Osteoblast (primary cell): Measurements from ENCODE around the gene YY1. TPM values are rescaled to one million over a fixed set of nuclear protein-coding genes. Genes with fewer than 3 reads are reported as not detected.
A peak's percentile ranks its signal among the peaks of the same experiment; 100 is the strongest.

Source experiments
- DNase-seq: peaks from one replicate; pipeline ENCODE4 v3.0.0; 2011; ENCODE audit warnings: low spot score, mixed read lengths; ENCODE audit not compliant: insufficient read length; ENCODE audit errors: missing footprints
- H2AFZ ChIP-seq: 2 replicates; pipeline ENCODE4 v1.6.0; 2011; ENCODE audit warnings: mild to moderate bottlenecking, low read length
- H3K27ac ChIP-seq: 2 replicates; pipeline ENCODE4 v1.5.1; 2011; ENCODE audit warnings: mild to moderate bottlenecking, low read depth, low read length, moderate library complexity
- H3K27me3 ChIP-seq: 2 replicates; pipeline ENCODE4 v1.6.0; 2012; ENCODE audit warnings: mild to moderate bottlenecking, control low read depth, inconsistent platforms, low read length, moderate library complexity; ENCODE audit not compliant: insufficient read depth
- H3K36me3 ChIP-seq: 2 replicates; pipeline ENCODE4 v1.5.1; 2011; ENCODE audit warnings: mild to moderate bottlenecking, low read length, control low read depth, moderate library complexity; ENCODE audit not compliant: insufficient read depth
- H3K4me1 ChIP-seq: 2 replicates; pipeline ENCODE4 v1.5.1; 2011; ENCODE audit warnings: mild to moderate bottlenecking, low read length, control low read depth, moderate library complexity; ENCODE audit not compliant: insufficient read depth
- H3K4me2 ChIP-seq: 2 replicates; pipeline ENCODE4 v1.6.0; 2011; ENCODE audit warnings: mild to moderate bottlenecking, low read length; ENCODE audit not compliant: insufficient read depth
- H3K4me3 ChIP-seq: fragments of 200-600 bp; sonication (generic); 3 replicates; pipeline ENCODE4 v1.5.1; 2012; ENCODE audit warnings: mild to moderate bottlenecking, low read length, inconsistent platforms; ENCODE audit not compliant: insufficient read depth
- H3K79me2 ChIP-seq: 2 replicates; pipeline ENCODE4 v1.6.0; 2012; ENCODE audit warnings: mild to moderate bottlenecking, low read length, control low read depth, inconsistent platforms; ENCODE audit not compliant: insufficient read depth
- H3K9me3 ChIP-seq: 2 replicates; pipeline ENCODE4 v1.5.1; 2011; ENCODE audit warnings: low read depth, low read length, control low read depth
- H4K20me1 ChIP-seq: 2 replicates; pipeline ENCODE4 v1.6.0; 2012; ENCODE audit warnings: mild to moderate bottlenecking, low read length, control low read depth; ENCODE audit not compliant: insufficient read depth
- total RNA-seq: library from RNA; depleted of rRNA; stranded (reverse); fragments of >200 nt; gene quantifications from 2 replicates; pipeline ENCODE4 v1.2.3, GENCODE V29; 2012
- TF ChIP-seq, protein P1 (sequence below): IDR thresholded peaks from 2 replicates; pipeline ENCODE4 v1.5.1; 2011; ENCODE audit warnings: mild to moderate bottlenecking, low read depth, low read length, moderate library complexity; ENCODE audit errors: extremely low read depth

YY1 gene
- total RNA-seq, 1 donor, result 45.2 TPM

DNA sequence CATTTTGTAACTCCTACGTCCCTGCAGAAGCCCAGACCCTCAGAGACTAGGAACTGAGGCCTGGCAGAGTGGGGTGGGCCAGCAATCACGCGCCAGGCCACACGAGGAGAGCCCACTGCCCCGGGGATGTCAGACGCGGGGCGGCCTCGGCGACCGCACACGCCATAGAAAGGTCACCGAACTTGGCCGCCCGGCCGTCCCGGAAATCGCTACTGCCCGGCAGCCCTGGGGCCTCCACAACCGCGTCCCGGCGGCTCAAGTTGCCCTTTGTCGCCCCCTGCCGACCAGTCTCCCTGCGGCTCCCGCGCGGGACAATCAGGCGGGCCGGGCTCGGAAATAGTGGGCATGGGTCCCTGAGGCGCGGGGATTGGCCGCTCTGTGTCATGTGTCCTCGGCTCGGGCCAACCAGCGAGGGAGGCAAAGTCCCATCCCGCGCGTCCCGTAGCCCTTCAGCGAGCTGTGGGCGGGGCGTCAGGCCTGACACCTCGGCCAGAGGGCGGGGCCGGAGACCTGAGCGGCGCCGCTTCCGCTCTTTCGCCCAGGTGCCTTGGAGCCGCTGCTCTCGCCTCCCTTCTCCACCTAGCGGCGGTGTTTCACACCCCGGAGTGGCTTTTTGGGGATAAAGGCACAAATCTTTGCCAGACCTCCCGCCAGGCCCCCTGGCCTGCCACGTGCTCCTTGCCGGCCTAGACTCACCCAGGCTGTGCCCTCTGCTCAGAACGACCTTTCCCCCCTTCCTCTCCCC, 46.1 kb upstream of the YY1 start:
- peak overlapping the region; percentile 91 for H3K27ac ChIP-seq
- no peaks in the 10 kb centered on the region for H3K27me3 ChIP-seq
- peaks cover 12% of the 10 kb centered on the region for H3K4me1 ChIP-seq
- no peaks in the 10 kb centered on the region for H3K9me3 ChIP-seq
- no peaks in the 10 kb centered on the region for H3K79me2 ChIP-seq
- H3K4me3 ChIP-seq, result peak overlapping the region; percentile 72
- H3K36me3 ChIP-seq, result no peaks in the 10 kb centered on the region
- peak overlapping the region; percentile 84 for H3K4me2 ChIP-seq
- peak; percentile 100 for DNase-seq
- H4K20me1 ChIP-seq, result no peaks in the 10 kb centered on the region
- H2AFZ ChIP-seq, result peak overlapping the region; percentile 99
- TF ChIP-seq, protein P1, sequence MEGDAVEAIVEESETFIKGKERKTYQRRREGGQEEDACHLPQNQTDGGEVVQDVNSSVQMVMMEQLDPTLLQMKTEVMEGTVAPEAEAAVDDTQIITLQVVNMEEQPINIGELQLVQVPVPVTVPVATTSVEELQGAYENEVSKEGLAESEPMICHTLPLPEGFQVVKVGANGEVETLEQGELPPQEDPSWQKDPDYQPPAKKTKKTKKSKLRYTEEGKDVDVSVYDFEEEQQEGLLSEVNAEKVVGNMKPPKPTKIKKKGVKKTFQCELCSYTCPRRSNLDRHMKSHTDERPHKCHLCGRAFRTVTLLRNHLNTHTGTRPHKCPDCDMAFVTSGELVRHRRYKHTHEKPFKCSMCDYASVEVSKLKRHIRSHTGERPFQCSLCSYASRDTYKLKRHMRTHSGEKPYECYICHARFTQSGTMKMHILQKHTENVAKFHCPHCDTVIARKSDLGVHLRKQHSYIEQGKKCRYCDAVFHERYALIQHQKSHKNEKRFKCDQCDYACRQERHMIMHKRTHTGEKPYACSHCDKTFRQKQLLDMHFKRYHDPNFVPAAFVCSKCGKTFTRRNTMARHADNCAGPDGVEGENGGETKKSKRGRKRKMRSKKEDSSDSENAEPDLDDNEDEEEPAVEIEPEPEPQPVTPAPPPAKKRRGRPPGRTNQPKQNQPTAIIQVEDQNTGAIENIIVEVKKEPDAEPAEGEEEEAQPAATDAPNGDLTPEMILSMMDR, result peak; percentile 83

DNA sequence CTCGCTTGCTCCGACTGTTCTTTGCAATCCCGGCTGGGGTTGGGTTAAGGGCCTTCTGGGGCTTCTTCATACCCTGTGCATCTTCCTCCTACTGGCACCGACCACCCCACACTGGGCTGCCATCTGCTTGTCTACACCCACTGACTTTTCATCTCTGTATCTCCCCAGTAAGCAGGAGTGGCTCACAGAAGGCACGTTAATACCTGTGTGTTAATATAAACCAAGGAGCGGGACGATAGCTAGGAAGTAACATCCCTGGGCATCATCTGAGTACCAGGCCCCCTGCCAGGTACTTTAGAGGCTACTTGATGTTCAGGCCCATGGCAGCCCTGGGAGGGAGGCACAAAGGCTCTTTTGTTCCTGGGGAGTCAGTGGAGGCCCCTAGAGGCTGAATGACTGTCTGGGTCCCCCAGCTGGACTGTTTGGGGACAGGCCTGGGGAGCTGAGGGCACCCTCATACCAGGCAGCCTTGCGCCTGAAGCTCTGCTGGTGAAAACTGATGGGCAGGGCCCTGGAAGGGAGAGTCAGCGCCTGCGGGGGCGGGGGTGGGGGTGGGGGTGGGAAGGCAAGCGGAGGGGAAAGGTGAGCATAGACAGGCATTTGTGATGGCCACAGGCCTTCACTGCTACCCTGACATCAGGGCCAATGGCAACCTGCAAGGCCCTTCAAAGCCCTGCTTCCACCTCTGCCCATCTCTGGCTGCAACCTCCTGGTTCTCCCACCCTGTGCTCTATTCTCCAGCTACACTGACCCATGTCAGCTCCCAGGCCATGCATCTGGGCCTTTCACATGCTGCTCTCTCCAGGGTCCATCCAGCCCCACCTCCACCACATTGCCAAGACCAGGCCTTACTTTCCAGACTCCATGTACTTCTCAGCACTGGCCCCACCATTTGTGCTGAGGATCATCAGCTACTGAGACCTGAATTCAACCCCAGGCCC, 45.3 kb upstream of the YY1 start:
- Histone ChIP-seq H3K9me3 (no peaks in the 10 kb centered on the region), H4K20me1 (no peaks in the 10 kb centered on the region), H2AFZ (peak overlapping the region; percentile 93), H3K36me3 (no peaks in the 10 kb centered on the region), H3K27me3 (no peaks in the 10 kb centered on the region), H3K4me2 (peak overlapping the region; percentile 84), H3K79me2 (no peaks in the 10 kb centered on the region), H3K4me3 (peak overlapping the region; percentile 72), H3K4me1 (peaks cover 12% of the 10 kb centered on the region), H3K27ac (peak overlapping the region; percentile 39)
- TF ChIP-seq, protein P1, result no peak
- DNase-seq, result peak; percentile 80

DNA sequence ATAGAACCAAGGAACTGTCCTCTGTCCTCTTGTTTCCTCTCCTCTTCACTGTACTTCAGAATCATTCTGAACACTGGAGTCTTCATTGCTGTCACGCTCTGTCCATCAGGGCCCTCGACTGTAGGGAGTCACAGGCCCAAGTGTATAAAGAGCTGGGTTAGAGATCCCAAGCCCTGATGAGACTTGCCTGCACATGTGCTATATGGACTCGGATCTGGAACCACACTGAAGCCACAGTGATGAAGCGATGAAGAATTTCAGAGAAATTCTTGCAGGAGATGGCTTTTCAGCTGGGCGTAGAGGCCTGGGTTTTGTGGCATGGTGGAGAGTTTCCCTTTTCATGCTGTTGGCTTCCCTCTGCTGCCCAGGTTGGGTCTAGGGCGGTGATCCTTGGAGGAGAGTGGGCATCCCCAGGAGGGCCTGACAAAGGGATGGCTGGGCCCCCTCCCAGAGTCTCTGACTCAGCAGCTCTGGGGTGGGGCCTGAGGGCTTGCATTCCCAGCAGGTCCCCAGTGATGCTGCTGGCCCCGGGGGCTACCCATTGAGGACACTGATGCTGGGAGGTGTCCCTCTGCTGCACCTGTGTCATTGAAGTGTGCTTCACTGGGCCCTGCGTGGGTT, 39.6 kb upstream of the YY1 start:
- no peaks in the 10 kb centered on the region for H3K36me3 ChIP-seq
- H2AFZ ChIP-seq, result no peak overlapping the region
- no peaks in the 10 kb centered on the region for H3K79me2 ChIP-seq
- H3K27me3 ChIP-seq, result no peaks in the 10 kb centered on the region
- TF ChIP-seq, protein P1, result no peak
- no peak overlapping the region for H3K27ac ChIP-seq
- no peak overlapping the region for H3K4me3 ChIP-seq
- H3K9me3 ChIP-seq, result no peaks in the 10 kb centered on the region
- DNase-seq, result peak; percentile 75
- H3K4me1 ChIP-seq, result no peaks in the 10 kb centered on the region
- no peak overlapping the region for H3K4me2 ChIP-seq
- H4K20me1 ChIP-seq, result no peaks in the 10 kb centered on the region

DNA sequence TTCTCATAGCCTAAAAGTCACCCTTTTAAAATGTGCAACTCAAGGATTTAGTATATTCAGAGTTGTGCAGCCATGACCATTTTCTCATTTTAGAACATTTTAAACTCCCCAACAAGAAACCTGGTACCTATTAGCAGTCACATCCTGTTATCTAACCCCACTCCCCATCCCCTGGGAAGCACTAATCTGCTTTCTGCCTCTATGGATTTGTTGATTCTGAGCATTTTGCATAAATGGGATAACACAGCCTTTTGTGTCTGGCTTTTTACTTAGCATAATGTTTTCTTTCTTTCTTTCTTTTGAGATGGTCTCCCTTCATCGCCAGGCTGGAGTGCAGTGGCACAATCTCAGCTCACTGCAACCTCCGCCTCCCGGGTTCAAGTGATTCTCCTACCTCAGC, 38.6 kb upstream of the YY1 start:
- Histone ChIP-seq H3K4me1 (no peaks in the 10 kb centered on the region), H3K36me3 (no peaks in the 10 kb centered on the region), H3K27ac (no peak overlapping the region), H3K9me3 (no peaks in the 10 kb centered on the region), H4K20me1 (no peaks in the 10 kb centered on the region), H3K4me2 (no peak overlapping the region), H2AFZ (no peak overlapping the region), H3K4me3 (no peak overlapping the region), H3K79me2 (no peaks in the 10 kb centered on the region), H3K27me3 (no peaks in the 10 kb centered on the region)
- no peak for DNase-seq
- TF ChIP-seq, protein P1, result no peak
